H1 (cell line): Measurements from ENCODE around the gene ADAM22.

Experiments
- ASH2L ChIP-seq: fragments of 200-600, 300-600 bp; sonication (generic); IDR thresholded peaks from one replicate; pipeline ENCODE4 v1.7.1; 2017; ENCODE audit warnings: low read length
- ATF2 ChIP-seq: IDR thresholded peaks from 2 replicates; pipeline ENCODE4 v1.6.1; 2012; ENCODE audit warnings: low read length, inconsistent platforms
- BCL11A ChIP-seq, 2 experiments: IDR thresholded peaks; one replicate each; pipeline ENCODE4 v1.6.1; 2011; ENCODE audit warnings: low read depth in 2 of 2, low read length in 2 of 2, mild to moderate bottlenecking in 2 of 2
- EP300 ChIP-seq, 2 experiments: IDR thresholded peaks; 1 replicate in 1 of 2; 2 replicates in 1 of 2; pipeline ENCODE4 v1.6.1; 2011 to 2012; ENCODE audit warnings: low read depth in 2 of 2, low read length in 2 of 2, mild to moderate bottlenecking in 2 of 2, borderline replicate concordance in 1 of 2, inconsistent platforms in 1 of 2, moderate library complexity in 1 of 2
- EZH2 ChIP-seq: fragments of 200-600 bp; sonication (generic); IDR thresholded peaks from 2 replicates; pipeline ENCODE4 v1.7.1; 2012; ENCODE audit warnings: low read depth, mild to moderate bottlenecking, moderate library complexity, low read length, inconsistent platforms; ENCODE audit not compliant: severe bottlenecking
- POLR2A ChIP-seq, 2 experiments: IDR thresholded peaks; 1 replicate in 1 of 2; 2 replicates in 1 of 2; pipeline ENCODE4 v1.6.1; 2011; ENCODE audit warnings: low read depth in 2 of 2, low read length in 2 of 2, mild to moderate bottlenecking in 2 of 2; ENCODE audit errors: control extremely low read depth in 1 of 2
- TAF1 ChIP-seq: IDR thresholded peaks from 2 replicates; pipeline ENCODE4 v1.6.1; 2011; ENCODE audit warnings: mild to moderate bottlenecking, low read depth, low read length
- TF ChIP-seq, protein P1 (sequence below), 3 experiments: IDR thresholded peaks; 1 replicate in 2 of 3; 2 replicates in 1 of 3; pipeline versions ENCODE4 v1.5.1 to v1.6.1; 2011; ENCODE audit warnings: low read length in 3 of 3, mild to moderate bottlenecking in 3 of 3, inconsistent platforms in 2 of 3, low read depth in 1 of 3, moderate library complexity in 1 of 3; ENCODE audit not compliant: insufficient read depth in 1 of 3; ENCODE audit errors: control extremely low read depth in 1 of 3

- TF ChIP-seq ASH2L, result no peak
- no peak for TF ChIP-seq EZH2
- no peak for TF ChIP-seq POLR2A (IDR thresholded peaks at IDR 0.05; ENCODE audit: control extremely low read depth in 1 of 2, low read depth in 2 of 2, low read length in 2 of 2)
- no peak for TF ChIP-seq EP300 (IDR thresholded peaks at IDR 0.05; ENCODE audit: borderline replicate concordance in 1 of 2, low read depth in 2 of 2, low read length in 2 of 2)
- no peak for TF ChIP-seq BCL11A (IDR thresholded peaks at IDR 0.05; ENCODE audit: low read depth in 2 of 2, low read length in 2 of 2)
- TF ChIP-seq, protein P1, sequence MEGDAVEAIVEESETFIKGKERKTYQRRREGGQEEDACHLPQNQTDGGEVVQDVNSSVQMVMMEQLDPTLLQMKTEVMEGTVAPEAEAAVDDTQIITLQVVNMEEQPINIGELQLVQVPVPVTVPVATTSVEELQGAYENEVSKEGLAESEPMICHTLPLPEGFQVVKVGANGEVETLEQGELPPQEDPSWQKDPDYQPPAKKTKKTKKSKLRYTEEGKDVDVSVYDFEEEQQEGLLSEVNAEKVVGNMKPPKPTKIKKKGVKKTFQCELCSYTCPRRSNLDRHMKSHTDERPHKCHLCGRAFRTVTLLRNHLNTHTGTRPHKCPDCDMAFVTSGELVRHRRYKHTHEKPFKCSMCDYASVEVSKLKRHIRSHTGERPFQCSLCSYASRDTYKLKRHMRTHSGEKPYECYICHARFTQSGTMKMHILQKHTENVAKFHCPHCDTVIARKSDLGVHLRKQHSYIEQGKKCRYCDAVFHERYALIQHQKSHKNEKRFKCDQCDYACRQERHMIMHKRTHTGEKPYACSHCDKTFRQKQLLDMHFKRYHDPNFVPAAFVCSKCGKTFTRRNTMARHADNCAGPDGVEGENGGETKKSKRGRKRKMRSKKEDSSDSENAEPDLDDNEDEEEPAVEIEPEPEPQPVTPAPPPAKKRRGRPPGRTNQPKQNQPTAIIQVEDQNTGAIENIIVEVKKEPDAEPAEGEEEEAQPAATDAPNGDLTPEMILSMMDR (IDR thresholded peaks at IDR 0.05; ENCODE audit: control extremely low read depth in 1 of 3, insufficient read depth in 1 of 3, low read depth in 1 of 3, low read length in 3 of 3), result no peak
- TF ChIP-seq TAF1, result no peak
- no peak for TF ChIP-seq ATF2
These were observed 181.8 kb downstream of the ADAM22 start for GRCh38 chr7:88115816-88116215.
